Measurements from ENCODE around the gene BCAS3.

Gene BCAS3

GRCh38 chr17:61325382-61326073, 647.9 kb downstream of the BCAS3 start:
- no peak for DNase-seq (ENCODE audit: low read depth)
- no peak for TF ChIP-seq CTCF (conservative IDR thresholded peaks at IDR 0.05; ENCODE audit: low read depth, low read length)
- no peak overlapping the region for H3K4me3 ChIP-seq (ENCODE audit: low read length)

DNA sequence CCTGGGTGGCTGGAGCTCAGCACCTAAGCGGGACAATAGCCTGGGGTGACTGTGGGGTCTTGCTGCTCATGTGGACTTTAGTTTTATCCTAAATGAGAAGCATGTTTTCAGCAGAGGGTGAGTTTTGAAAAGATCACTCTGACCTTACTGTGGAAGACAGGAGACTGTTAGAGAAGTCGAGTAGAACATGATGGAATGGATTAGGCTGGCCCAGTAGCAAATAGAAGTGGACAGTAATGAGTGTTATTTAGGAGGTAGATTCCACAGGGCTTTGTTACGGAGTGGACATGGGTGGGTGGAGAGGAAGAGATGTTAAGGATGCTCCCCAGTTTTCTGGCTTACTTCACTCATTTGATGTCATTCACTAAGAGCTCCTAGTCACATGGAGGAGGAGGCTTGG, 648.7 kb downstream of the BCAS3 start:
- no peak for DNase-seq (ENCODE audit: low read depth)
- no peak for TF ChIP-seq CTCF (conservative IDR thresholded peaks at IDR 0.05; ENCODE audit: low read depth, low read length)
- no peak overlapping the region for H3K4me3 ChIP-seq (ENCODE audit: low read length)

- TF ChIP-seq CTCF (conservative IDR thresholded peaks at IDR 0.05; ENCODE audit: low read depth, low read length): no peak
- DNase-seq (ENCODE audit: low read depth): no peak
- H3K4me3 ChIP-seq (ENCODE audit: low read length): no peak overlapping the region
Measured at GRCh38 chr17:61328351-61328750, 650.7 kb downstream of the BCAS3 start.

GRCh38 chr17:61330174-61331150, 652.8 kb downstream of the BCAS3 start:
- H3K4me3 ChIP-seq (ENCODE audit: low read length): no peak overlapping the region
- TF ChIP-seq CTCF (conservative IDR thresholded peaks at IDR 0.05; ENCODE audit: low read depth, low read length): no peak
- no peak for DNase-seq (ENCODE audit: low read depth)

DNA sequence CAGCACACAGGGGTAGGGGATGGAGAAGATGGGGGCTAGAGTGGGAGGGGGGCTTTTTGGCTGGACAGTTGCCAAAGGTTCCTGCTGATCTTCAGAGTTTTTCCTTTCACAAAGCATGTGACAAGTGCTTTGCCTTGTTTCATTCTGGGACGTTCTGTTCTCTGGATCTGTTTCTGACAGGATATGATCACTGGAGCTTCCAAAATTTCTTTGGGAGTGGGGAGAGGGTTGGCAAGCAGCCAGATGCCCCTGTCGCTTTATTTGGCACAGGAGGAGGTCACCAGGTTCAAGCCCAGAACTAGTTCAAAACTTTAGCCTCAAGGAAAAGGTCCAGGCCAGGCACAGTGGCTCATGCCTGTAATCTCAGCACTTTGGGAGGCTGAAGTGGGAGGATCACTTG, 653.5 kb downstream of the BCAS3 start:
- TF ChIP-seq CTCF (conservative IDR thresholded peaks at IDR 0.05; ENCODE audit: low read depth, low read length): no peak
- no peak for DNase-seq (ENCODE audit: low read depth)
- no peak overlapping the region for H3K4me3 ChIP-seq (ENCODE audit: low read length)

DNA sequence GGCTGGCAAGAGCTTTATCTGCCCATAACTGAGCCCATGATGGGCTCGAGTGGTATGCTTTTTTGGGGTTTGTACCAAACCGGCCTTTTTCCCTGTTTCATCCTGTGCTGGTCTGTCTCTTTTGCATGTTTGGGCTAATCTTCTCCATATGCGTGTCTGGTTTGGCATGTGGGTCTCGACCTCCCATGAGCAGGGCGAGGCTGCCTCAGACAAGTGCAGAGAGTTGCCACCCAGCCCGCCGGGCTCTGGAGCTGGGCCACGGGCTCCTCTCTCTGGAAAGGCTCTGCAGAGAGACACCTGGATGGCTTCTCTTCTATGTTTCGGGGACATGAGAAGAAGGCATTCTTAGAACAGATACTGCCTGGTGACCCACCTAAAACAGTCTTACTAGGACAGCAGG, 654.2 kb downstream of the BCAS3 start:
- TF ChIP-seq CTCF (conservative IDR thresholded peaks at IDR 0.05; ENCODE audit: low read depth, low read length): no peak
- DNase-seq (ENCODE audit: low read depth): no peak
- no peak overlapping the region for H3K4me3 ChIP-seq (ENCODE audit: low read length)
